Activated naive CD4-positive, alpha-beta T cell treated with anti-CD3 and anti-CD28 coated beads, Interleukin-2, amount 50 U/mL, for 72 hours (primary cell): ENCODE measurements around the gene DAB1. TPM values are rescaled to one million over a fixed set of nuclear protein-coding genes. Genes with fewer than 3 reads are reported as not detected.
"Not testable (repeated sequence)": the region's sequence is repeated elsewhere in the genome, so short reads cannot be mapped to it uniquely, and the experiment has no call there.

Experiments
- ATAC-seq, 2 donors: fragments of 150-1000 bp; cut with Tn5 transposase; 2 replicates each; pipeline ENCODE4 v1.10.0; 2021; ENCODE audit warnings: mild to moderate bottlenecking in 2 of 2, moderate library complexity in 2 of 2
- DNase-seq, 2 donors: peaks; one replicate each; pipeline ENCODE4 v3.0.0; 2021 to 2022; ENCODE audit warnings: low spot score in 2 of 2
- H3K27ac Mint-ChIP-seq, 2 donors: one replicate each; pipeline ENCODE4 v1.8.0; 2022; ENCODE audit warnings: mild to moderate bottlenecking in 2 of 2, mixed read lengths in 2 of 2
- H3K36me3 Mint-ChIP-seq, 2 donors: one replicate each; pipeline ENCODE4 v1.8.0; 2022; ENCODE audit warnings: mixed read lengths in 2 of 2
- H3K9me3 Mint-ChIP-seq, 2 donors: one replicate each; pipeline ENCODE4 v1.8.0; 2022; ENCODE audit warnings: mixed read lengths in 2 of 2
- total RNA-seq, 2 donors: library from RNA; stranded (reverse); gene quantifications; one replicate each; pipeline ENCODE4 v1.2.3, GENCODE V29; 2022

The DAB1 gene
- total RNA-seq, 2 donors from 2014 or later = 0.14 TPM; not detected in 1

DNA sequence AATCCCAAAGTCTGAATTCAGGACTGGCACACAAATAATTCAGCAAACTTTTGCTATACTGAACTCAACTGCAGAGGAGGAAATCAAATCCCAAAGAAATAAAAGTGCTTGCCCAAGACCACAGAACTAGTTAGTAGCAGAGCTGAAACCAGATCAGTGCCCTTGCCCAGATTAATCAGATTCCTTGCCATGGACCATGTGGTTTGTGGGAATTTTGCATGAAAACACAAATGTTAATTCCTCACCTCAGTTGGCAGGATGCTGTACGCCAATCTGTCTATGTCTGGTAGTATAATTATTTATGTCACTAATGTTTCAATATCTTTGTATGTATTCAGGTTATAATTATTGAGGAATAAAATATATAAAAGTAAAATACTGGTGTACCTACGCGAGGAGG is 173.8 kb downstream of the DAB1 start:
- peaks cover 5 to 15% of the 10 kb centered on the region in 2 donors for H3K9me3 Mint-ChIP-seq
- no peak overlapping the region for H3K27ac Mint-ChIP-seq
- DNase-seq (no peak), ATAC-seq (no peak)
- H3K36me3 Mint-ChIP-seq = peaks cover 0 to 10% of the 10 kb centered on the region in 2 donors

DNA sequence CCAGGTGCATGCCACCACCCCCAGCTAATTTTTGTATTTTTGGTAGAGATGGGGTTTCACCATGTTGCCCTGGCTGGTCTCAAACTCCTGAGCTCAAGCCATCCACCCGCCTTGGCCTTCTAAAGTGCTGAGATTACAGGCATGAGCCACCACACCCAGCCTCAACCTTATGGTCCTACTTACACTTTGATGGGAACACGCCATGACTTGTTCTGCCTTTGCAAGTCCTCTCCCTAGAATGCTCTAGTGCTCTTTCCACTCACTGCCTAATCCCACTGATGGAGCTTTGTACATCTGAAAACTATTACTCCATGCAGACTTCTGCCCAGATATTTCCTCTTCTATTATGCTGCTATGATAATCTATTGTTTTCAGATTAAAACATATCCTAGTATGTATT is 174.3 kb downstream of the DAB1 start:
- no peak overlapping the region for H3K27ac Mint-ChIP-seq

DNA sequence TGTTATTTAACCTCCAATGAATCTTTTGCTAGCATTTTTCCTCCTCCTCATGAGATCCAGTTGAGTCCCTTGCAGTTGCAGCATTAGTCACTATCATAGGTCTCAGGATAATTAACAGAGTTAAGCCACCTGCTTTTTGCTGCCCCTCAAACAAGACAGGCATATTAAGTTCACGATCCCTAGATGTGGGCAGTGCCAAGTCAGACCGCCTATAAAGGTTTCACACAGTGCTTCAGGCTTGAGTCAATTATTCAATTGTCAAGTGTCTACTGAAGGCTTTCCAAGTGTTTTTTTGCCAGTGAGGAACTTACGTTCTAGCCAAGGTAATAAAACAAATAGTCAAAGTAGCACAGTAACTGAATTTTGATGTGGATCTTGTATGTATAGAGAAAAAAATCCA is 175.0 kb downstream of the DAB1 start:
- no peak overlapping the region for H3K27ac Mint-ChIP-seq
- H3K36me3 Mint-ChIP-seq = peaks cover 0 to 10% of the 10 kb centered on the region in 2 donors
- ATAC-seq (no peak), DNase-seq (no peak)
- H3K9me3 Mint-ChIP-seq = peaks cover 5 to 21% of the 10 kb centered on the region in 2 donors

More for the DNA sequence above, 174.3 kb downstream of the DAB1 start:
- ATAC-seq (no peak), DNase-seq (no peak)
- H3K9me3 Mint-ChIP-seq = peaks cover 5 to 18% of the 10 kb centered on the region in 2 donors
- peaks cover 0 to 10% of the 10 kb centered on the region in 2 donors for H3K36me3 Mint-ChIP-seq

DNA sequence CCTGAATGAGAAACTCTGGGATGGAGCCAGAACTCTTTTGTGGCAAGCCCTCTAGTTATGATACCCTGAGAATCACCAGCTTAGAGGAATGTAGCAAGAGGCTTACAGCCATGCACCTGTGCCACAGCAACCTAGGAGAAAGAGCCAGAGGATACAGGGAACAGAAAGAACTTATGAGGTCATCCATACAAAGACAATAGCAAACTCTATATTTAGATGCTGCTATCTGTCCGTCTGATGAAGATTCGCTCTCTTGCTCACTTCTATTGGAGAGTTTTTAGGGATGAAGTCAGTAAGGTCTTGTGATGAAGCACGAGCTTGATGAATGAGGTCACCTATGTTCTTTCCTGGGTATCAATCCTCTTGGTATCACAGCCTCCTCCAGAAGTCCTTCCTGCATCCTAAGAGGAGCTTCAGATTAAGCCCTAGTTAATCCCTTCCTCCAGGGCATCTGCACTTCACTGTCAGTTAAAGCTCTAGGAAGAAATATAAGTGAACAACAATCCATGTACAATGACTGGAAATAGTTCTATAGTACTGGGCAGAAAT is 185.6 kb downstream of the DAB1 start:
- DNase-seq (no peak), ATAC-seq (no peak)
- Mint-ChIP-seq H3K27ac (no peak overlapping the region), H3K36me3 (no peaks in the 10 kb centered on the region), H3K9me3 (no peaks in the 10 kb centered on the region)

DNA sequence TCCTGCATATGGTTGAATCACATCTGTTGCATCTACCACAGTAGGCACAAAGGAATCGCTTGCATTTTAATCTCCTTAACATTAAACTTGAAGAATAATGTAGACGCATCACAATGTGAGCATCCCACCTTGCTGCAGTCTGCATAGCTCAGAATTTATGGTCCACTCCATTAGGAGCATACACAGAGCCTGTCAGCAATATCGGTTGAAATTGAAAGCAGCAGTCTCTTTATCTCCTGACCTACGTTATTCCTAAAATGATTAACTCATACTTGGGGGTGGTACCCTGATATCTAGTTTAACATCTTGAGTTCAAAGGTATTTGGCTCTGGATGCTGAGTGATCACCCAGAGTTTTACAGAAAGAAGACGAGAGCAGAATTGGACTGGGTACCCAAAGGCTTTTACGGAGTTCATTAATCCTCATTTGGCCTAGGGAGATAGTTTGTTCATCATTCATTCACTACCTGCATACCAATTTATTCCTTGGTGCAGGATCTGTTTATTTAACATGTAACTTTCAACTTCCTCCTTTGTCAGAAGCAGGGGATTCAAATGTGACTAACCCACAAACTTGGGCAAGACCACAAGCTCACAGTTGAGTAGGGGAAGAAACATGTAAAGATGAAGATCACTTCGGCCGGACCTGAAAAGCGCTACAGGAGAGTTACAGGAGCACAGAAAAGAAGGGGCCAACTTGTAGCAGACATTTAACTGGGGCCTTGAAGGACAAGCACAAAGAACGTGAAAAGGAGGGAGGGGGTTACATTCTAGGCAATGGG is 187.9 kb downstream of the DAB1 start:
- ATAC-seq (no peak), DNase-seq (no peak)
- no peaks in the 10 kb centered on the region for H3K9me3 Mint-ChIP-seq
- no peak overlapping the region for H3K27ac Mint-ChIP-seq
- no peaks in the 10 kb centered on the region for H3K36me3 Mint-ChIP-seq

DNA sequence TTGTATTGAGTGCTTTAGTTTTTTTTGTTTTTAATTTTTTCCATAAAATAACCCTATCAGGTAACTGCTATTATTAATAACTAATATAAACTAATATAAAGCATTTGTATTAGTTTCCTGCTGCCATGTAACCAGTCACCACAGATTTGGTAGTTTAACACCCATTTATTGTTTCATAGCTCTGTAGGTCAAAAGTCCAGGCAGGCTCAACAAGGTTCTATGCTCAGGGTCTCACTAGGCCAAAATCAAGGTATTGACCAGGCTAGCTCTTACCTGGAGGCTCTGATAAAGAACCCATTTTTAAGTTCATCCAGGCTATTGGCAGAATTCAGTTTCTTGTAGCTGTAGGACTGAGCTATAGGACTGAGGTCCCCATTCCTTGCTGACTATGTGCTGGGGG is 189.4 kb downstream of the DAB1 start:
- ATAC-seq = no peak
- no peaks in the 10 kb centered on the region for H3K36me3 Mint-ChIP-seq

DNA sequence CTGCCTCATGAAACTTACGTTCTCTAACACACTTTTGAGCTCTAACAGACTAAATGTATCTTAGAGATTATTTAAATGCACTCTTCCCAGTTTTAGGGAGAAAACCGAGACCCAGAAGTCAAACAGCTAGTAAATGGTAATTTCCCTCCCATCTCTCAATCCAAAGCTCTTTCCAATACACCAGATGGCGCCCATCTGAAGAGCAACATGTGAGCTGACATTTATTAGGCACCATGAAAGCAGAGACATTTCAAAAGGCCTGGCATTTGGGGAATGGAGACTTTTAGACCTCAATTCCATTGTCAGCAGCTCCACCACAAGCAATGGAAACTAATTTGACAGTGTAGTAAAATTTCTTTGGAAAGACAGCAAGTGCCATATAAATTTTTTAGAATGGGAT is 191.4 kb downstream of the DAB1 start:
- no peak for ATAC-seq
- Mint-ChIP-seq H3K9me3 (no peaks in the 10 kb centered on the region), H3K36me3 (no peaks in the 10 kb centered on the region), H3K27ac (no peak overlapping the region)
- no peak for DNase-seq

More for the DNA sequence above, 189.4 kb downstream of the DAB1 start:
- no peak for DNase-seq
- Mint-ChIP-seq H3K27ac (no peak overlapping the region), H3K9me3 (no peaks in the 10 kb centered on the region)

DNA sequence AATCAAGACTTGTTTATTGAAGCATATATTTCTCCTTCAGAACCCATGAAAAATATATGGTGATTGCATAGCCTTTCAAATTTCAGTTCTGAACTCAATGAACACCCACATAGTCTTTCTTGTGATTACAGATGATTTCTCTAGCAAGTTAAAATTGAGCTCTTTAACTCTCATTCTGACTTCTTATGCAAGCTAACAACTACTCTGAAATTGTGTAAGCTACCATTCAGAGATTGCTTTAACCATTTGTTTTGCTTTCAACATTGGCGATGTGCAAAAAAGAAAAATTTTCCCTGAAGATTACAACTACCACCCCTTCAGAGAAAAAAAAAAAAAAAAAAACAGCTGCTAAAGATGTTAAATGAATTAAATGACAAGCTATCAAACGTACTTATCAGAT is 193.9 kb downstream of the DAB1 start:
- Mint-ChIP-seq H3K9me3 (peaks cover 0 to 4% of the 10 kb centered on the region in 2 donors), H3K36me3 (no peaks in the 10 kb centered on the region), H3K27ac (no peak overlapping the region)
- DNase-seq (no peak), ATAC-seq (no peak)

DNA sequence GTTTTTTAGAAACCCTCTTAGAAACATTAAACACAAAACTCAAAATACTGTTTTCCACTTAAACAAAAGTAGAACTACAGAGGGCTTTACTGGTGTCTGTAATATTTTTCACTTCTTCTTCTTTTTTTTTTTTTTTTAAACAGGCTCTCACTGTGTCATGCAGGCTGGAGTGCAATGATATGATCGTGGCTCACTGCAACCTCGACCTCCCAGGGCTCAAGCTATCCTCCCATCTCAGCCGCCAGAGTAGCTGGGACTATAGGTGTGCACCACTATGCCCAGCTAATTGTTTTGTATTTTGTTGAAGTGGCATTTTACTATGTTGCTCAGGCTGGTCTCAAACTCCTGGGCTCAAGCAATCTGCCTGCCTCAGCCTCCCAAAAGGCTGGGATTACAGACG is 194.8 kb downstream of the DAB1 start:
- DNase-seq (no peak), ATAC-seq (no peak)
- Mint-ChIP-seq H3K36me3 (no peaks in the 10 kb centered on the region), H3K9me3 (peaks cover 0 to 4% of the 10 kb centered on the region in 2 donors), H3K27ac (no peak overlapping the region)

DNA sequence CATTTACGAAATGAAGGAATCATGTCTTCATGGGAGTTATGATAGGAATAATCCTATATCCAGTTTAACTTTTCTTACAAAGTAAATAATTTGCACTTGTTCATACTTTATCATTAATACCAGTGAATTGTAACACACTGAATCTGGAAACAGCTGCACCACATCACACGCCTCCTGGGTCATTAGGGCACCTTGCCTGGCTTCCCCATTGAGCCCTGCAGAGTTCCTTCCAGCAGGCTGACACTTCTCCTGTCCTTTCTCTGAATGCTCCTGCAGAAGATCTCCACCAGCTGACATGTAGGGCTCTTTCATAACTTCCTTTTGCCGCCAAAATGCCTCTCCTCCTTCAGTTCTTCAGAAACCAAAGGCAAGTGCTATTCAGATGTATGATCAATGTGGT is 201.1 kb downstream of the DAB1 start:
- ATAC-seq = no peak
- DNase-seq = no peak
- Mint-ChIP-seq H3K27ac (no peak overlapping the region), H3K36me3 (no peaks in the 10 kb centered on the region), H3K9me3 (peaks cover 0 to 4% of the 10 kb centered on the region in 2 donors)

DNA sequence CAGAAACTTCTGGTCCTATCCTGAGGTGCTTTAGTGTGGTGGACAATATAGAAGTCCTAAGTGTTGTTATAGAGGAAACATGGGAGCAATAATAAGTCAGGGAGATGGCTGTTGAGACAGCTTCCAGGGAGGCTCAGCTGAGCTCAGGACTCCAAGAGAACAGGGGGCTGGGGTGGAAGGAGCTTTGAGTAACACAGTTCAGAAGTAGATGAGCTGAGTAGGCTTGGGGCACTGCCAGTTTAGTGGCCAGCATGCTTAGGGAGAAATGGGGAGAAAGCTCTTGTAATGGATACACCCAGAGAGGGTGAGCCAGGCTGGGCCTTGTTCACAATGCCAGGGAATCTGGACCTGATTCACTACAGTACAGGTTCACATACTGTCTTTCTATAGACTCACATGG is 201.6 kb downstream of the DAB1 start:
- DNase-seq (no peak), ATAC-seq (no peak)
- Mint-ChIP-seq H3K9me3 (peaks cover 0 to 4% of the 10 kb centered on the region in 2 donors), H3K36me3 (no peaks in the 10 kb centered on the region), H3K27ac (no peak overlapping the region)

DNA sequence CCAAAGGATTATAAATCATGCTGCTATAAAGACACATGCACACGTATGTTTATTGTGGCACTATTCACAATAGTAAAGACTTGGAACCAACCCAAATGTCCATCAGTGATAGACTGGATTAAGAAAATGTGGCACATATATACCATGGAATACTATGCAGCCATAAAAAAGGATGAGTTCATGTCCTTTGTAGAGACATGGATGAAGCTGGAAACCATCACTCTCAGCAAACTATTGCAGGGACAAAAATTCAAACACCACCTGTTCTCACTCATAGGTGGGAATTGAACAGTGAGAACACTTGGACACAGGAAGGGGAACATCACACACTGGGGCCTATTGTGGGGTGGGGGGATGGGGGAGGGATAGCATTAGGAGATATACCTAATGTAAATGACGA is 203.0 kb downstream of the DAB1 start:
- H3K9me3 Mint-ChIP-seq, H3K36me3 Mint-ChIP-seq, DNase-seq, ATAC-seq, H3K27ac Mint-ChIP-seq: not testable (repeated sequence)

DNA sequence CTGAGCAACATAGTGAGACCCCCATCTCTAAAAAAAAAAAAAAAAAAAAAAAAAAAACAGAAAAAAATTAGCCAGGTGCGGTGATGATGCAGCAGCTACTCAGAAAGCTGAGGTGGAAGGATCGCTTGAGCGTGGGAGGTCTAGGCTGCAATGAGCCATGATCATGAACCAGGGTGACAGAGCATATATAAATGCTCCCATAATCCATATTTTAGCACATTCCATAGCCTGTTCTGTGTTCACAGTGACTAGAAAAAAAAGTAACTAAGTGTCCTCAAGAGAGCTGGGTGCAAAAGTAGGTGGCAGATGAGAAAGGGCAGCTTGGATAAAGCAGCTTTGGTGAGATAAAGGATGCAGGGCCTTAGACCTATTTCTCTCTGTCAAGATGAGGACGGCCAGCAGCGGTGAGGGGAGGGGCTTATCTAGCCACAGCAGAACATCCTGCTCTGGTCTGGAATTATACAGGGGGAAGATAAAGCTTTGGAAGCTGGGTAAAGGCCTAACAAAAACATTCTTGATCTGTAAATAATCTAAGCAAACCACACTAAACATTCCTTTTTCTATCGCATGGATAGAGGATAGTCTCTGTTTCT is 205.3 kb downstream of the DAB1 start:
- DNase-seq = no peak
- ATAC-seq = no peak
- Mint-ChIP-seq H3K36me3 (no peaks in the 10 kb centered on the region), H3K27ac (no peak overlapping the region), H3K9me3 (no peaks in the 10 kb centered on the region)

DNA sequence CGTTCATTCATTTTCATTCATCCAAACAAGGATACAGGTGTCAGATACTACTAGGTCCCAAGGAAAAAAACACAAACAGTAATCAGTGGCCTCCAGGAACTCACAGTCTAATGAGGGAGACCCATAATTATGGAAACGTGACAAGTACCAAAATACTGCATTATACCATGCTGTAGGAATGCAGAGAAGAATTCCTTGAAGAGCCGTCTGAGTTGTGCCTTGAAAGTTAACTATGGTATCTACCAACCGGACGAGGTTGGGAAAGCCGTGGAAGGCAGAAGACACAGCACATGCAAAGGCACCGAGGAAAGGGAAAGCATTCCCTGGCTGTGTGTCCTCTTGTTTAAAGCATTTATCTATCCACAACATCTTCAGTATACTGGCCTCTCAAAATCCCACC is 206.0 kb downstream of the DAB1 start:
- Mint-ChIP-seq H3K9me3 (no peaks in the 10 kb centered on the region), H3K27ac (no peak overlapping the region), H3K36me3 (no peaks in the 10 kb centered on the region)
- DNase-seq (no peak), ATAC-seq (no peak)

DNA sequence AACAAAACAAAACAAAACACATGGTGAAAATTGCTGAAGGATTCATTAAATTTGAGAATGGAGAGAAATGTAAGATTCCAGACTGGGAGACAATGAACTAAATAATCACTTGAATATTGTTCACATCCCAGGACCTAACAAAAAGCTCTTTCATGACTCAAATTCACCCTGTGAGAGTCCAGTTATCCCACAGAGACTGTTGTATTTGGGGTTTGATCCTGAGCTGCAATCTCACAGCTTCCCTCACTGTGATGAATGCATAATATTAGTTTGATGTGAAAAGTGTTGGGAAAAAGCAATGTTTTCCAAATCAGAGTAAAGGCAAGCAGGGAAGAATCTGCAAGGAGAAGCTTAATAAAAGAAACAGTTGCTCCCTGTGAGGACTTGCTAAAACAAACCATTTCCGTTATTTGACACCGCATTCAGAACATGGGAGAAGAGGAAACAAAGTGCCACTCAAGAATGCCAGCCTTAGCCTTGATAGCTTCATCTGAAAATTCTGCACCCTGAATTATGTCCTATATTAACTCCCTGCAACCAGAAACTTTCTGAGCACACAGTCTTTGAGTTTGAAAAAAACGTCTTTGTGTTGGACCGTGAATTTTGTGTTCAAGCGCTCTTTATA is 208.8 kb downstream of the DAB1 start:
- no peak for ATAC-seq
- Mint-ChIP-seq H3K9me3 (no peaks in the 10 kb centered on the region), H3K27ac (no peak overlapping the region), H3K36me3 (no peaks in the 10 kb centered on the region)
- DNase-seq = no peak

DNA sequence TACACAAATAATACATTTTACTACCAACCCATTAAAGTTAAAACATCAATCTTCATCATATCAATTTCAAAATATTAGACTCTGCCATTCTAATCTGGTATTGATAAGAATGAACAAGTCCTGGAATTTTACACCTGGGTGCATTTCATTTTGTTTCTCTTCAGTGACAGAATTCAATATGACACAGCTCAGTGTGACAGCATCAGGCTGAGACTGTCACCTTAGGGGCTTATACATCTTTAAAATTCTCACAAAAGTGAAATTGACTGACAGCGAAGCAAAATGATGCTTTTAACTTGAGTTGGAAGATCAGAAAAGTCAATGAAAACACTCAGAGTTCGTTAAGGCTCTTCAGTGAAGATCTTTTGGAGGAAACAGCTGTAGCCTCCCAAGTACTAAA is 213.0 kb downstream of the DAB1 start:
- H3K27ac Mint-ChIP-seq = no peak overlapping the region
- peaks cover 0 to 1% of the 10 kb centered on the region in 2 donors for H3K9me3 Mint-ChIP-seq
- DNase-seq (no peak), ATAC-seq (no peak)
- no peaks in the 10 kb centered on the region for H3K36me3 Mint-ChIP-seq

DNA sequence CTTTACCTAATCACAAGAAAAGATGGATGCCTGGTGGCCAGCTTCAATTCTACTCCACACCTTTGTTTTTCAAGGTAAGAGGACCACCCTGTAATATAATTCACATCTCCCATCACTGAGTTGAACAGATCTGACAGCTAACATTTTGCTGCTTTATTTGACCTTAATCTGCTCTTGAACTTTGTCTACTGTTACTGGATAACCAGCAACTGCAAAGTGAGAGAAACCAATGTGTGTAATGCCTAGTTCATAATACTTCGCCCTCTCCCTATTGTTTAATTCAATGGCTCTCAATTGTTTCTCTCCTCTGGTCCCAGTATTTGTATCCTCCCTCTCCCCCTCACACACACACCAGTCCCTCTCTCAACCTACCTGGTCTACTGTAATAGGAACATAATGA is 214.4 kb downstream of the DAB1 start:
- no peak overlapping the region for H3K27ac Mint-ChIP-seq
- no peaks in the 10 kb centered on the region for H3K36me3 Mint-ChIP-seq
- ATAC-seq (no peak), DNase-seq (no peak)
- peaks cover 0 to 3% of the 10 kb centered on the region in 2 donors for H3K9me3 Mint-ChIP-seq
